Measurements from ENCODE around the gene TMEM121B. TPM values are rescaled to one million over a fixed set of nuclear protein-coding genes. Genes with fewer than 3 reads are reported as not detected.

The TMEM121B gene
- total RNA-seq, 4 donors from 2014 or later = 0.76 to 1.9 (median 1.6) TPM

DNA sequence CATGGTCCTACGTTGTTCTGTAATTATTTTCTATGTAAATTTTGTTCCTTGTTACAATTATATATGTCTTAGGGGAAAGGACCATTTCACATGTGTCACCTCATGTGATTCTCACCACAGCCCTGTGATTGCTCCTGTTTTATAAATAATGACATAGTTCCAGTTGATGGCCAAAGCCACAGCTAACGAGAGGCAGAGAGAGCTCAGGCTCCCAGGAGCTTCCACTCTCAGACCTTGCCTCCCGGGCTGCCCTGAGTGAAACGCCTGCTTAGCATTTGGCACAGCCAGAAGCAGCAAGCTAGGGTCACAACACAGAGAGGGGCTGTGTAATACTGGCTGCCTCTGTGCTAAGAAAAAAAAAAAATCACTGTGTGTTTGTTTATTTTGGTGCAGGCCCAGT, 5.9 kb downstream of the TMEM121B start:
- H3K4me3 ChIP-seq = no peak overlapping the region
- peaks cover 30% of the 10 kb centered on the region for H3K4me1 ChIP-seq
- peaks cover 5% of the 10 kb centered on the region for H3K36me3 ChIP-seq
- TF ChIP-seq CTCF (IDR thresholded peaks at IDR 0.05) (no peak), POLR2A (IDR thresholded peaks at IDR 0.05) (no peak), POLR2AphosphoS5 (IDR thresholded peaks at IDR 0.05) (no peak)
- no peak for DNase-seq (ENCODE audit: low spot score in 2 of 2)
- no peaks in the 10 kb centered on the region for H3K9me3 ChIP-seq
- peaks cover 10% of the 10 kb centered on the region for H3K27me3 ChIP-seq
- 54% methylated on average over 4 of the region's 4 CpGs for WGBS
- no peak overlapping the region for H3K27ac ChIP-seq

- H3K27ac ChIP-seq = no peak overlapping the region
- no peak overlapping the region for H3K4me3 ChIP-seq
- no peak for TF ChIP-seq POLR2AphosphoS5 (IDR thresholded peaks at IDR 0.05)
- TF ChIP-seq EP300 (IDR thresholded peaks at IDR 0.05) = no peak
- H3K36me3 ChIP-seq = peaks cover 7% of the 10 kb centered on the region
- peaks cover 6% of the 10 kb centered on the region for H3K27me3 ChIP-seq
- no peak for DNase-seq (ENCODE audit: low spot score in 2 of 2)
- WGBS = 86% methylated on average over 9 of the region's 9 CpGs
- H3K9me3 ChIP-seq = no peaks in the 10 kb centered on the region
- H3K4me1 ChIP-seq = peaks cover 27% of the 10 kb centered on the region
Measured at GRCh38 chr22:17114898-17115235, 6.3 kb downstream of the TMEM121B start.

DNA sequence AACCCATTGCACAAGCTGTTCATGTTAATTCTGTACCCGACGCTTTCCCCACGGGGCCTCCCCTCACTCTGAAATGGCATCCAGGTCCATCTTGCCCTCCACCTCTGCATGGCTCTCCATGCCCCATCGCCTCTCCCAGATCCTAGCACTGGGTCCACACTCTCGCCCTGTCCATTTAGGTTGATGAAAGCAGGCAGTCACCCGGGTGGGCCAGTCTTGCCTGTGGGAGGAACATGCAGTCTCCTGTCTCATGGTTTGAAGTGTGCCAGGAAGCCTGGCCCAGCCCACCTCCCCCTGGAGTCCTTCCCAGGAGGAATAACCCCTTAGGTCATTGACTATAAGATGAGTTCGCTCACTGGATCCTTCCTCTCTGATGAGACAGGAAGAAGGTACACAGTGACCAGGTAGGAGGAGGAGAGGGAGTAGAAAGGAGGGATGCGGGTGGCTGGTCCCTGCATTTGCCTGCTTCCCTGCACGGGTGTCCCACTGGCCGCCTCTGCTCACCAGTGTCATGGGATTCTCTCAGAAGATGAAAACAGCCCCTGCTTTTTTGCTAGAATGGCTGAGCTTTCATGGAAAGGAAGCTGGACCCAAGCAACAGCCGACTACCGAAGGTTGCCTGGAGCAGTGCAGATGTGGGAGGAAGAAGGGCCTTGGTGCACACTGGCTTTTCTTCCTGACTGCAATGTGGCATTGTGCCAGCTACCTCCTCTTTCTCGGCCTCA, 6.8 kb downstream of the TMEM121B start:
- H3K27ac ChIP-seq = no peak overlapping the region
- no peak for TF ChIP-seq CTCF (IDR thresholded peaks at IDR 0.05)
- TF ChIP-seq POLR2A (IDR thresholded peaks at IDR 0.05) = no peak
- TF ChIP-seq POLR2AphosphoS5 (IDR thresholded peaks at IDR 0.05) = no peak
- no peak for TF ChIP-seq EP300 (IDR thresholded peaks at IDR 0.05)
- peaks cover 12% of the 10 kb centered on the region for H3K36me3 ChIP-seq
- no peaks in the 10 kb centered on the region for H3K9me3 ChIP-seq
- no peak for DNase-seq (ENCODE audit: low spot score in 2 of 2)
- WGBS = 62% methylated on average over 13 of the region's 13 CpGs
- no peak overlapping the region for H3K4me3 ChIP-seq
- H3K27me3 ChIP-seq = peaks cover under 1% of the 10 kb centered on the region
- peaks cover 22% of the 10 kb centered on the region for H3K4me1 ChIP-seq

- peaks cover 20% of the 10 kb centered on the region for H3K36me3 ChIP-seq
- H3K4me1 ChIP-seq = peaks cover 22% of the 10 kb centered on the region
- TF ChIP-seq POLR2AphosphoS5 (IDR thresholded peaks at IDR 0.05) = no peak
- TF ChIP-seq CTCF (IDR thresholded peaks at IDR 0.05) = no peak
- TF ChIP-seq POLR2A (IDR thresholded peaks at IDR 0.05) = no peak
- no peak for TF ChIP-seq EP300 (IDR thresholded peaks at IDR 0.05)
- WGBS = 72% methylated on average over 8 of the region's 8 CpGs
- H3K27ac ChIP-seq = no peak overlapping the region
- no peak overlapping the region for H3K4me3 ChIP-seq
- H3K27me3 ChIP-seq = no peaks in the 10 kb centered on the region
- H3K9me3 ChIP-seq = no peaks in the 10 kb centered on the region
- no peak for DNase-seq (ENCODE audit: low spot score in 2 of 2)
Measured at GRCh38 chr22:17113600-17113999, 7.6 kb downstream of the TMEM121B start.

GRCh38 chr22:17112491-17113042, 8.6 kb downstream of the TMEM121B start:
- 72% methylated on average over 9 of the region's 9 CpGs for WGBS
- TF ChIP-seq POLR2AphosphoS5 (IDR thresholded peaks at IDR 0.05) = no peak
- no peak for TF ChIP-seq CTCF (IDR thresholded peaks at IDR 0.05)
- TF ChIP-seq POLR2A (IDR thresholded peaks at IDR 0.05) = no peak
- TF ChIP-seq EP300 (IDR thresholded peaks at IDR 0.05) = no peak
- no peak for DNase-seq (ENCODE audit: low spot score in 2 of 2)
- H3K4me1 ChIP-seq = peaks cover 22% of the 10 kb centered on the region
- peaks cover 30% of the 10 kb centered on the region for H3K36me3 ChIP-seq
- H3K27me3 ChIP-seq = no peaks in the 10 kb centered on the region
- H3K9me3 ChIP-seq = no peaks in the 10 kb centered on the region
- H3K4me3 ChIP-seq = no peak overlapping the region
- no peak overlapping the region for H3K27ac ChIP-seq

Data from suprapubic skin (tissue), 4 donors.